ENCODE results near the gene FBXO15. TPM values are rescaled to one million over a fixed set of nuclear protein-coding genes. Genes with fewer than 3 reads are reported as not detected.

The FBXO15 gene
- total RNA-seq, 1 donor from 2014 or later, result 3.1 TPM

GRCh38 chr18:74062037-74062436 lies 85.6 kb downstream of the FBXO15 start:
- DNase-seq, result no peak

- no peak for DNase-seq
Measured at GRCh38 chr18:74060579-74060978, 87.1 kb downstream of the FBXO15 start.

- DNase-seq, result peak; percentile 51
Measured at GRCh38 chr18:74050807-74051206, 96.8 kb downstream of the FBXO15 start.

GRCh38 chr18:74040459-74041332 lies 106.9 kb downstream of the FBXO15 start:
- DNase-seq, result no peak

- DNase-seq, result no peak
Measured at GRCh38 chr18:74040008-74040407, 107.6 kb downstream of the FBXO15 start.

- no peak for DNase-seq
Measured at GRCh38 chr18:74029161-74029560, 118.5 kb downstream of the FBXO15 start.

Other genes with a start within 250 kb of the FBXO15 start
- 36.0 TPM for gene TIMM21, start 689 bp upstream of the FBXO15 start, total RNA-seq
- gene CYB5A, start 144.1 kb upstream of the FBXO15 start, total RNA-seq, result 15.3 TPM
- gene C18orf63, start 168.0 kb upstream of the FBXO15 start, total RNA-seq, result not detected